Left renal cortex interstitium (tissue), 4 donors: ENCODE results near the gene LCMT1. TPM values are rescaled to one million over a fixed set of nuclear protein-coding genes. Genes with fewer than 3 reads are reported as not detected.
A peak's percentile ranks its signal among the peaks of the same experiment; 100 is the strongest.
"Not testable (repeated sequence)": the region's sequence is repeated elsewhere in the genome, so short reads cannot be mapped to it uniquely, and the experiment has no call there.

Experiments used
- DNase-seq, 4 donors: peaks; one replicate each; pipeline ENCODE4 v3.0.0-alpha.2; 2013; ENCODE audit warnings: low read depth in 4 of 4, low spot score in 2 of 4, missing footprints in 1 of 4
- polyA plus RNA-seq, 4 donors: library from polyadenylated mRNA; unstranded; fragments of 120-200 nt; gene quantifications; one replicate each; pipeline ENCODE4 v1.2.1, GENCODE V29; 2013; ENCODE audit not compliant: insufficient read length in 4 of 4

Gene LCMT1
- polyA plus RNA-seq, 4 donors: 61.0 to 76.6 (median 68.4) TPM

DNA sequence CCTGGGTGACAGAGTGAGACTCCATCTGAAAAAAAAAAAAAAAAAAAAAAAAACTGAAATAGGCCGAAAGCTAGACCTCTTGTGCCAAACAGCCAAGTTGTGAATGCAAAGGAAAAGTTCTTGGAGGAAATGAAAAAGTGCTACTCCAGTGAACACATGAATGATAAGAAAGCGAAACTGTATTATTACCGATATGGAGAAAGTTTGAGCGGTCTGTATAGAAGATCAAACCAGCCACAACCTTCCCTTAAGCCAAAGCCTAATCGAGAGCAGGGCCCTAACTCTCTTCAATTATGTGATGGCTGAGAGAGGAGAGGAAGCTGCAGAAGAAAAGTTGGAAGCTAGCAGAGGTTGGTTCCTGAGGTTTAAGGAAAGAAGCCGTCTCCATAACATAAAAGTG lies 69.7 kb downstream of the LCMT1 start:
- DNase-seq: not testable (repeated sequence)

DNA sequence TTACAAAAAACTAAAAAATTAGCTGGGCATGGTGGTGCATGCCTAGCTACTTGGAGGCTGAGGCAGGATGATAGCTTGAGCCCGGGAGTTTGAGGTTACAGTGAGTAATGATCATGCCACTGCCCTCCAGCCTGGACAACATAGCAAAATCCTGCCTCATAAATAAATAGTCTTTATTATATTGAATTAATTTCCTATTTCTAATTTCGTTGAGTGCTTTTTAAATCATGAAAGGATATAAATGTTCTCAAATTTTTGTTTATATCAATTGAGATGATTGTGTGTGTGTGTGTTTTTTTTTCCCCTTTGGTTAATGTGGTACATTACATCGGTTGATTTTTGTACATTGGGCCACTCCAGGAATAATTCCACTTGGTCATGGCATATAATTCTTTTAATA lies 73.2 kb downstream of the LCMT1 start:
- DNase-seq: no peak

DNA sequence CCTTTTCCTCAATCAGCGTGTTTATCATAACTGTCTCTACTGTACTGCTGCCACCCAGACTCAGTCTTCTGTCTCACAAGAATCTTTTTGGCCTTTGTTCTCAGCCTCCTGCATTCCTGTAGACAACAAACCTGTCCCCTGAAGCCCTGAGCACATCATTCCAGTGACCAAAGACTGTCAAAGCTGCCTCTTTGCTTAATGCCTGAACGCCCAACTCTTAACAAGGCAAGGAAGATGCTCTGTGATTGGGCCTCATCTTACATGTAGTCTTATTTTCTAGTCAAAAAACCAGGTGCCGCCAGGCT lies 75.9 kb downstream of the LCMT1 start:
- DNase-seq: no peak

DNA sequence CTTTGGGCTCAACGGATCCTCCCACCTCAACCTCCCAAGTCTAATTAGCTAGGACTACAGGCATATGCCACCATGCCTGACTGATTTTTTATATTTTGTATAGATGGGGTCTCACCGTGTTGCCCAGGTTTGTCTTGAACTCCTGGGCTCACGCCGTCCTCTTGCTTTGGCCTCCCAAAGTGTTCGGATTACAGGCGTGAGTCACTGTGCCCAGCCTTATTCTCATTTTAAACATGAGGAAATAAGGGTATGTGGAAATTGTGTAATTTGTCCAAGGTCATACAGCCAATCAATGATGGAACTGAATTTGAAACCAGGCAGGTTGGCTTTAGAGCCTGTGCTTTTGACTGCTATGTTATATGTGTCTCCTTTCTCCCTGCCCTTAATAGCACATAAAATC lies 77.8 kb downstream of the LCMT1 start:
- no peak for DNase-seq

DNA sequence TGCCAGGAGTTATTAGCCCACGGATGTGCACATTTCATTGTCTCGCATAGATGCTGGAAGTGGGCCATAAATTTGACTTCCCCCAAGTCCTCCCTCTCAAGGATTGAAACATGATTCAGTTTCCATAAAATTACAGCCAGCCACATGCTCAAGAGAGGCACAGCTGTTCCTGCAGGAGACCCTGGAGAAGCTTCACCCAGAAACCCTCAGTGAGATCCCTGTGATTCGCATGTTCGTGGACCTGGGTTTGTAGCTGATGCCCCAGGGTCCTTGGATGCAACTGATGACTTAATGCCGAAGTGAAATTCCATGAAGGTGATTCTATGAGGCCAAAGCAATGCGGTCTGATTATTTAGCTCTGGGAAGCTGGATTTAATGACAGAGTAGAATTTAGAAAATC lies 80.6 kb downstream of the LCMT1 start:
- peak in 2 of 4 donors; percentile 3 to 5 for DNase-seq

DNA sequence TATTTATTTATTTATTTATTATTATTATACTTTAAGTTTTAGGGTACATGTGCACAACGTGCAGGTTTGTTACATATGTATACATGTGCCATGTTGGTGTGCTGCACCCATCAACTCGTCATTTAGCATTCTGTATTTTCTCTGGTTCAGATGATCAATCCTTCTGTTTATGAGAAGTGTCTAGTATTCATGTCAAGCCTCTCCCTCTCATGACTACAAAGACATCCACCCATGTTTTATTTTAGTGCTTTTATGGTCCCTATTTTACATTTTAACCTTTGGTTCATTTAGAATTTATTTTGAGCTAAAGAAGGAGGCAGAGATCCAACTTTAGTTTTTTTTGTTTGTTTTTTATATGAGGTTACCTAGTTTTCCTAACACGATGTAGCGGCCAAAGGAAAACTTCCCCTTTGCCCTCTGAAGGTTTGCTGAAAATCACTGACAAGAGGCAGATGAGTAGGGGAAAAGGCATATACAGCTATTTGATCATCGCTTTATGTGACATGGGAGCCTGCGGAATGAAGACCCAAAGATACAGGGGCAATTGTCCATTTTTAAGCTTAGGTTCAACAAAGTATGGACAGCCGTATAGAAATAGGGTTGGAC lies 82.8 kb downstream of the LCMT1 start:
- no peak for DNase-seq

DNA sequence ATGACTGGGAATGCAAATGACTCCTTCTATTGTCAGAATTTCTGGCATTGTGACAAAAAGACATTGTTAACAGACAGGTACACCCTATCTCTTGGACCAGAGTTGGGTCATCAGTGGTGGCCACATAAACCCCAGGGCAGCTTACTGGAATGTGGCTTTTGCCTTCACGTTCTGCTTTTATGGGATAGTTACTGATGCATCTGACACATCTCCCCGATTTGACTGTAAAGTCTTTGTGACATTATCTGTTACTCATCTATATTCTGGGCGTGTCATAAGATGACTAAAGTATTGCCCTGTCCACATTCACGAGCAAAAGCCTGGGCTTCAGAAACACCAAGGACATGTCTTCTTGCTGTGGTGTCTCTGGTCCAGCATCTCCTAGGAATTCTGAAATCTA lies 86.5 kb downstream of the LCMT1 start:
- DNase-seq: no peak

DNA sequence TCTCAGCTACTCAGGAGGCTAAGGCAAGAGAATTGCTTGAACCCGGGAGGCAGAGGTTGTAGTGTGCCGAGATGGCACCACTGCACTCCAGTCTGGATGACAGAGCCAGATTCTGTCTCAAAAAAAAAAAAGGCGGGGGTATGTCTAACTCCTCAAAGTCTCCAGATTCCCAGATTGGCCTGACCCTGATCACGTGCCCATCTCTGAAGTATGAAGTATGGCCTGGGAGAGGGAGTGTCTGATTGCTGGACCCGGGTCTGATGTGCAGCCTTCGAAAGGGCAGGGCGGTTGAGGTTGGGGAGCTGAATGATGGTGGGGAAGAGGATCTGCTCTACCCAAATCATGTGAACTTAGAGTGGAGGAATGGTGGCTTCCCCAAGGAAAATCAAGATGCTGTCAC lies 87.9 kb downstream of the LCMT1 start:
- DNase-seq: no peak

DNA sequence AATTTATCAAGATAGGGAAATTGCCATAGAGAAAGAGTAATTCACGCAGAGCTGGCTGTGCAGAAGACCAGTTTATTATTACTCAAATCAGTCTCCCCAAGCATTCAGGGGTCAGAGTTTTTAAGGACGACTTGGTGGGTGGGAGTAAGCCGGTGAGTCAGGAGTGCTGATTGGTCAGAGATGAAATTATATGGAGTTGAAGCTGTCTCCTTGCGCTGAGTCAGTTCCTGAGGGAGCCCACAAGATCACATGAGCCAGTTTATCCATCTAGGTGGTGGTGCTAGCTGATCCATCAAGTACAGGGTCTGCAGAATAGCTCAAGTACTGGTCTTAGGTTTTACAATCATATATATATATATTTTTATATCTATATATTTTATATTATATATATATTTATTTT lies 99.2 kb downstream of the LCMT1 start:
- no peak for DNase-seq

DNA sequence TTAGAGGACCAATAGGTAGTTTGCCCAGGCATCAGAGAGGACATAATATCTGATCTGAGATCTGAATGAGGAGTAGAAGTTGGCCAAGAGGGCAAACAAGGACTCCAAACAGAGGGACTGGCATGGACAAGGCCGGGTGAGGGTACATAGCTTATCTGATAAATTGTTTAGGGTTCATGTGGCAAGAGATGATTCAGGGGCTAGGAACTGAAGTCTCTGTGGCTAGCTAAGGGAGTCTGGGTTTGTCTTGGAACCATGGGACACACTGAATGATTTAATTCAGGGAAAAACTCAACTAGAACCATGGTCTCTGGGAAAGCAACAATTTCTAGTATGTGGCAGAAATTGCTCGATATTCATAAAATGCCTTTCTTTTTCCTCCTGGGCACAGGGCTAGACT lies 101.1 kb downstream of the LCMT1 start:
- DNase-seq: no peak

DNA sequence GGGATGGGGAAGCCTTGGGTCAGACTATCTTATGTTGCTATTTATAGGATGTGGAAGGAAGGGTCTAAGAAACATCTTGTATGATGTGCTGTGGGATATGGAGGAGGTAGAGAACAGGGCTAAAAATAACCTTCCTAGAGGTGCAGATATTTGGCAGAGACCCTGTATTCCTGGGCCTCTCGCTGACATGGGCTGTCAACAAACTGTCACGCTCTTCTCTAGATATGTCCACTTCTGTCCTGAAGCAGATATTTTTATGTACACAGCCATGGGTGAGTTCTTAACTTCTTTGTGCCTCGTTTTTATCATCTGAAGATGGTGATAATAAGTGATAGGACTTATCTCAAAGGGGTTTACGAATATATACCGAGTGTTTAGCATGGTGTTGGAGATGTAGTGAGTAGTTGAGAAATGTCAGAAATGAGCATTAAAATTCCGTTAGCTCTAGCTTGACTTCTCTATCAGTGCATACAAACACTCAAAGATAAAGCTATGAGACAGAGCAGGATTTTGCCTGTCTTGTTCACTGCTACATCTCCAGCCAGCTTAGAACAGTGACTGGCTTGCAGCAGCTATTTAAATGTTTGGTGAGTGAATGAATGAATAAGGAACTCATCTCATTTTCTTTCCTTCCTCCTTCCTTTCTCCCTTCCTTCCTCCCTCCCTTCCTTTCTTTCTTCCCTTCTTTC lies 102.3 kb downstream of the LCMT1 start:
- no peak for DNase-seq

DNA sequence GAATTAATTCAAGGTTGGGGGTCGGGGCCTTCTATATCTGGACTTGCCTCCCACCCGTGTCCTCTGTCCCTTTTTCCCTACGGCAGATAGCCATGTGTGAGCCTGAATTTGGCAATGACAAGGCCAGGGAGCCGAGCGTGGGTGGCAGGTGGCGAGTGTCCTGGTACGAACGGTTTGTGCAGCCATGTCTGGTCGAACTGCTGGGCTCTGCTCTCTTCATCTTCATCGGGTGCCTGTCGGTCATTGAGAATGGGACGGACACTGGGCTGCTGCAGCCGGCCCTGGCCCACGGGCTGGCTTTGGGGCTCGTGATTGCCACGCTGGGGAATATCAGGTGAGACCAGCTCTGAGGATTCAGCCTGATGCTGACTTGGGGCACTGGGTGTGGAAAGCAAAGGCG lies 105.6 kb downstream of the LCMT1 start:
- no peak for DNase-seq

DNA sequence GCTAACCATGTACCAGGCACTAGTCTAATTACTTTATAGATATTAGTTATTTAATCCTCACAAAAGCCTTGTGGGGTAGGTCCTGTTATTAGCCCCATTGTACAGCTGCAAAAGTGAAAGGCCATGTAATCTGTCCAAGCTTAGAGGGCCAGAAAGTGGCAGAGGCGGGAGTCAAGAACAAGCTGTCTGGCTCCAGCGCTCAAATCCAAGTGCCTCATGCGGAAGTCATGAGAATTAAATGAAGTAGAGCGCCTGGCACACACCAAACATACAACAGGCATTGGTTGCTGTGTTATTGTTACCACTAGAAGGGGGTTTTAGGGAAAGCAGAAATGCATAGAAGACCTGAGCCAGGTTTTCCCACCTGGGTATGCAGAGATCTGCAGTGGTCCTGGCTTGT lies 106.4 kb downstream of the LCMT1 start:
- DNase-seq: no peak

DNA sequence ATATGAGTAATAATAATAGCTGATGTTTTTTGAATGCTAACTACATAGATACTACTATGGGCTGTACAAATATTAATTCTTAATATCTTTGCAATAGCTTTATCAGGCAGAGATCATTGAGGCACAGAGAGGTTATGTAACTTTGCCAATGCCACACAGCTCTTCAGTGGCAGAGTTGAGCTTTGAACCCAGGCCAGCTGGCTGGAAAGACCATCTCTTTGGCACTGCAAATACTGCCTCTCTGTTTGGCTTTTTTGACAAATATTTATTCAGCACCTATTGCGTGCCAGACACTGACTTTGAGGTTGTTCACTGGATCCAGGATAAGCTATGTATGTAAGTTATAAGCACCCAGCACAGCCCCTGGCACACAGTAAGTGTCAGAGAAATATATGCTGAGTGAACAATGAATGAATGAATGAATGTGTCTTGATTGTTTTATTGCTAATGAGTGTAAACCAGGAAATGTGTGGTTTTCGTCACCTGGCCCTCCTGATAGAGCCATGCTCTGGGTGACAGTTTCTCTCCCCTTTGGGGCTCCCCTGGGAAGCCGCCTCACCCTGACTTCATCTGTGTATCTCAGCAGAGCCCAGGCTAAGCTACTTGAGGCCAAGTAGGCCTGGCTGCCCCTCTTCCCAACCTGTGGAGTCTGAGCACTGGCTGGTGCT lies 107.7 kb downstream of the LCMT1 start:
- DNase-seq: no peak

DNA sequence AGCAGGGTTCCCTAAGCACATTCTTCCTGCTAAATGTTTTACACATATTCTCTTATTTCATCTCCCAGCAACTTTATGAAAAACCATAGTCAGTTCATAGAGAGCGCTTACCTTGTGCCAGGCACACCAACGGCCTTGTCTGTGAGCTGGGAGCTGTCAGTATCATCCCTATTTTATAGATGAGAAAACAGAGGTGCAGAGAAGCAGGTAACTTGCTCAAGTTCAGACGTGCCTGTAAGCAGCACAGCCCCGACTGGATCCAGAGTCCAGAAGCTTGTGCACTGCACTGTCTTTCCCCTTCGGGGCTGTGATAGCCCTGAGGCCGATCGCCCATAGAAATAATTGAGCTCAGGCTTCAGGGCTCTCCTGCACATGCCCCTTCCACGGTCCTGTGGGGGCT lies 111.4 kb downstream of the LCMT1 start:
- no peak for DNase-seq

DNA sequence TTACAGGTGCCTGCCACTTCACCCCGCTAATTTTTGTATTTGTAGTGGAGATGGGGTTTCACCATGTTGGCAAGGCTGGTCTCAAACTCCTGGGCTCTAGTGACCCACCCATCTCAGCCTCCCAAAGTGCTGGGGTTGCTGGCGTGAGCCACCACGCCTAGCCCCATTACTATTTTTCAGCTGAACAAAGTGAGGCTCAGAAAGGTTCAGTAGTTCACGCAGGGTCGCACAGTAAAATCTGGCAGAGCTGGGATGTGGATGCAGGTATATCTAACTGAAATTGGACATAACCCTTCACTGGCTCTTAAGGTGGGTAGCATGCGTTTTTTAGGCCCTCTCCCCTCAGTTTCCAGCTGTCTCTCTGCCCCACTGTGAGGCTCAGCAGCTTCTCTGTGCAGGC lies 112.4 kb downstream of the LCMT1 start:
- DNase-seq: no peak

DNA sequence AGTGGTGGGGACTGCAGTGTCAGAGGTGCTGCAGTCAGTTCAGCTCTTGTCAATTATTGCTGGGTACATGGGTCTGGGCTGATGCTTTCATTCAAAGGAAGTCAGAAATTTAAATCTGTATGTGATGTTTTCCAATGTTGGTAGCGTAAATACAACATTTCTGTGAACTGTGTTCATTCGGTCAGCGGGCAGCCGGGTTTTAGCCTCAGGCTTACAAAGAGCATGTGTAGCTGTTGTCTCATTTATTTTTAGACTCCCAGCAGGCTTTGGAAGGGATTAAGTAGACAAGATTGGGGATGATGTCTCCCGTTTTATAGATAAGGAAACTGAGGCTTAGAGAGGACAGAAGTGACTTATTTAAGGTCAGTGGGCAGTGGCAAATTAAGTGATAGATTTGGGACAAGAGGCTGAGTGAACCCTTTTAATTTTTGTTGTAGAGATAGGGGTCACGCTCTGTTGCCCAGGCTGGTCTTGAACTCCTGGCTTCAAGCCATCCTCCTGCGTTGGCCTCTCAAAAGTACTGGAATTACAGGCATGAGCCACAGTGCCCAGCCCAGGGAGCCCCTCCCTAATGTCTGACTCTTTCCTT lies 113.3 kb downstream of the LCMT1 start:
- no peak for DNase-seq

Other genes with a start within 250 kb of the LCMT1 start
- gene ARHGAP17, start 96.4 kb upstream of the LCMT1 start, polyA plus RNA-seq: 10 to 100 TPM; 47.9 to 86.5 (median 71.3) TPM
- under 1 TPM in 2 of 4 donors, not detected in 2; 0.17 to 0.21 TPM for gene AQP8, start 105.2 kb downstream of the LCMT1 start, polyA plus RNA-seq
- 10 to 100 TPM; 10.9 to 11.7 (median 11.4) TPM for gene ZKSCAN2, start 146.1 kb downstream of the LCMT1 start, polyA plus RNA-seq